Effector memory CD8-positive, alpha-beta T cell (primary cell): ENCODE data around the gene PARD3B.

Experiments used
- ATAC-seq: fragments of 150-1000 bp; cut with Tn5 transposase; replicated peaks from 2 replicates; pipeline ENCODE4 v1.10.0; 2021; ENCODE audit warnings: mild to moderate bottlenecking, moderate library complexity
- DNase-seq, 3 experiments: peaks; one replicate each; pipeline ENCODE4 v3.0.0; 2021
- H3K27ac Mint-ChIP-seq, 2 donors: one replicate each; pipeline ENCODE4 v1.8.0; 2022; ENCODE audit warnings: mild to moderate bottlenecking in 2 of 2, mixed read lengths in 2 of 2, moderate library complexity in 2 of 2
- H3K27me3 Mint-ChIP-seq, 2 donors: one replicate each; pipeline ENCODE4 v1.8.0; 2022; ENCODE audit warnings: mixed read lengths in 2 of 2
- H3K36me3 Mint-ChIP-seq: one replicate; pipeline ENCODE4 v1.8.0; 2022; ENCODE audit warnings: mild to moderate bottlenecking, moderate library complexity, mixed read lengths; ENCODE audit not compliant: insufficient read depth
- H3K4me1 Mint-ChIP-seq, 2 donors: one replicate each; pipeline ENCODE4 v1.8.0; 2022; ENCODE audit warnings: low read depth in 2 of 2, mixed read lengths in 2 of 2
- H3K4me3 Mint-ChIP-seq, 2 donors: one replicate each; pipeline ENCODE4 v1.8.0; 2022; ENCODE audit warnings: mild to moderate bottlenecking in 2 of 2, mixed read lengths in 2 of 2, moderate library complexity in 2 of 2
- H3K9me3 Mint-ChIP-seq, 2 donors: one replicate each; pipeline ENCODE4 v1.8.0; 2022; ENCODE audit warnings: mixed read lengths in 2 of 2

PARD3B gene

DNA sequence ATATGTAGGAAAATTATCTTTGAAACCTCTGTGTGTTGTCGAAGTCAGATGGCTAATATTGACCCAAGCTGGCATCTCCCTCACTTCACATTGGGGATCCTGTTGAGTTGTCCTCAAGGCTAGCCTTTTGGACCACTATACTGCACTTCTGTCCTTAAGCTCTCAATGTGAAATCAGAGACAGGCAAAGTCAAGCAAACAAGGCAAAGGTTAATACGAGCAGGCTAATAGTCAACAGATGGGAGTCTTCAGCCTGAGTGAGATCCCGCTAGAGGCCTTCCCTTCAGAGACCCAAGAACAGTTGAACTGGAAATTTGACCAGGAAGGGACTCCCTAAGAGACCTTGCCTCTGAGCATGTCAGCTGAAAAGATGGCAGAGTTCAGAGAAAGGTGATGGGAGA lies 475.4 kb downstream of the PARD3B start:
- no peak for ATAC-seq
- DNase-seq, result no peak
- peaks cover 0 to 4% of the 10 kb centered on the region in 2 donors for H3K9me3 Mint-ChIP-seq
- H3K4me3 Mint-ChIP-seq, result no peak overlapping the region
- no peaks in the 10 kb centered on the region for H3K27me3 Mint-ChIP-seq
- no peaks in the 10 kb centered on the region for H3K36me3 Mint-ChIP-seq
- no peak overlapping the region for H3K27ac Mint-ChIP-seq
- H3K4me1 Mint-ChIP-seq, result peaks cover 0 to 2% of the 10 kb centered on the region in 2 donors

DNA sequence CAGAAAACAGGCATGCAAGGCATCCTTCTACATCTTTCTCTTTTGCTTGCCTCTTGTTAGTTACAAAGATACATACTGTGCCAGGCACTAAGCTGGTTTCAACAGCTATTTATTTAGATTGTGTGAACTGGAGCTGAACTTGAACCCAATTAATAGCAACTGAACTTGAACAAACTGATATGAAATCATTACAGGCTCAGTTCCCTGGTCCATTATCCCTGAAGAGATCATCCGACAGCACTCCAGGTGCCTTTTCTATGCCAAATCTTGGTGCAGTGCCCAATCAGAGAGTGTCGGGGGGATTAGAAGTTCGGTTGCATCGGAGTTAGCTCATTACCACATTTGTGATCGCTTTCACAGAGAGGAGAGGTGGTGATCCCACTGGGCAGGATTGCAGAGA lies 477.6 kb downstream of the PARD3B start:
- Mint-ChIP-seq H3K9me3 (no peaks in the 10 kb centered on the region), H3K27ac (no peak overlapping the region), H3K4me3 (no peak overlapping the region), H3K36me3 (no peaks in the 10 kb centered on the region), H3K4me1 (peaks cover 0 to 2% of the 10 kb centered on the region in 2 donors), H3K27me3 (no peaks in the 10 kb centered on the region)
- DNase-seq (no peak), ATAC-seq (no peak)

DNA sequence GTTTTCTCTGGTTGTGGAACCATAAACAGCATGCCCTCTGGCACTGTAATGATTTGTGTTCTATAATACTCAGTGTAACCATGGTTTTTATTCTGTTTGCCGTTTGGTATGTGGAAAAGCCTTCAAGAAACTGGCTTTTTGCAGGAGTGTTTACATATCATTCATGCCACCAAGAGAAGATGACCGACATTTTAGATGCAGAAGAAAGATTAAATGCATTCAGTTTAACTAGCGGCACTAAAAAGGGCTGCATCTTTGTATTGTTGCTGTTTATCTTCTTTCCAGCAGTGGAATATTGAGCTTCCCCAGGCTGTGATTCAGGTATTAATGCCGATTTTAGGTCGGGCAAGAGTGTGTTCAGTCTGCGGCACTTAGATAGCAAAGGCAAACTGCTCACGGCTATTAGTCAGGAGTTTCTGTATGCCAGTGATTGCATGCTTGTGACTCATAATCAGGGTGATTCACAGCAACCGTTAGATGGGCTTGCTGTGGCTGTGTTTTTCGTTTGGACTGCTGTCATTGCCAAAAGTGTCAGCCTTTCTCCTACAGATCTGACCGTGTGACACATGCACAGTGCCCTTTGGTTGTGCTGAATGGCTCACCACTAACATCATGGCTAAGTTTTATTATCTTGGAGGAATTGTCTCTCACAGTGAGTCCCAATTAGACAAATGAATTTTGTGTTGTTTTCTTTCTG lies 479.7 kb downstream of the PARD3B start:
- no peaks in the 10 kb centered on the region for H3K27me3 Mint-ChIP-seq
- no peak overlapping the region for H3K27ac Mint-ChIP-seq
- ATAC-seq (no peak), DNase-seq (no peak)
- H3K36me3 Mint-ChIP-seq, result no peaks in the 10 kb centered on the region
- peaks cover 0 to 2% of the 10 kb centered on the region in 2 donors for H3K4me1 Mint-ChIP-seq
- no peak overlapping the region for H3K4me3 Mint-ChIP-seq
- no peaks in the 10 kb centered on the region for H3K9me3 Mint-ChIP-seq

DNA sequence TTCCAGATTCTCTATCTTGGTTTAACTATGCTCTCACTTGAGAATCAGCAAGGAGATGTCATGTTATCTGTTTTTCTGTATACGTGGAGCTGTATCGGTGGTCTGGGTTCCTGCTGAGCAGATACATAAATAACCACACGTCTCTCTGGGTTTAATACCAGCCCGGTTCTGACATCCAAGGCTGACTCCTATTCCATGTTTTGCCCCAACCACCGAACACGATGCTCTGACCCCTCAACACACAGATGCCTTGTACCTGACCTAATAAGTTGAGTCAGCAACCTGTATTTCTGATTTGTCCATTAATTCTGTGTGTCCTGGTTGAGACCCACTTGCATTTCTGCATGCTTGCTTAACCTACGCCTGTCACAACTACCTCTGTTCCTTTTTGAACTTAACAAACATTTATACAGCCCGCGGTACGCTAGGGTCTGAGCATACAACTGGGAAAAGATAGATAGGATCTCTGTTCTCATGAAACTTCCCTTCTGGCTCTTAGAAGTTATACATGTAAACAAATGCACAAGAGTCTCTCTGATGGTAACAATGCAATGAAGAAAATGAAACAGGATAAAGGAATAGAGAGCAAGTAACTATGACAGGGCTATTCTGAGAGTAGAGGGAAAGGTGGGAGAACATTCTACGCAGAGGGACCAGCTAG lies 480.4 kb downstream of the PARD3B start:
- Mint-ChIP-seq H3K9me3 (no peaks in the 10 kb centered on the region), H3K27me3 (no peaks in the 10 kb centered on the region), H3K4me3 (no peak overlapping the region), H3K36me3 (no peaks in the 10 kb centered on the region), H3K4me1 (peaks cover 0 to 2% of the 10 kb centered on the region in 2 donors), H3K27ac (no peak overlapping the region)
- ATAC-seq (no peak), DNase-seq (no peak)

DNA sequence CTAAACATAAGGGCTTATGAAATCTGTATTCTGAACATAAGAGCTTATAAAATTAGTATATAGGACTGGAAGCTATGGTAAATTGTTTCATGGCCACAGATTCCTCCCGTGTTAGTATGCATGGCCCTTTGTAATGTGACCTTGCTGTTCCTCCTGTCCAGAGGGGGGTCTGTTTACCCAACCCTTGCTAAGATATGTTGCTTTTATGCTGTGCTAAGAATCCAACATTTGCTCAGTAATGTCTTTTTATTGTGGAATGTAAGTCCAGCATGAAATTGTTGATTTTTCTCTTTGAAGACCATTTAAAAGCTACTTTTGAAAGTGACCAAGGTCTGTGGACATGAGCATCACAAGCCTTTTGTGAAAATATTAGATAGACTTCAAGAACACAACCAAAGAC lies 485.4 kb downstream of the PARD3B start:
- Mint-ChIP-seq H3K4me1 (no peaks in the 10 kb centered on the region), H3K27ac (no peak overlapping the region), H3K9me3 (peaks cover 0 to 1% of the 10 kb centered on the region in 2 donors), H3K36me3 (no peaks in the 10 kb centered on the region), H3K4me3 (no peak overlapping the region), H3K27me3 (no peaks in the 10 kb centered on the region)
- DNase-seq (no peak), ATAC-seq (no peak)

DNA sequence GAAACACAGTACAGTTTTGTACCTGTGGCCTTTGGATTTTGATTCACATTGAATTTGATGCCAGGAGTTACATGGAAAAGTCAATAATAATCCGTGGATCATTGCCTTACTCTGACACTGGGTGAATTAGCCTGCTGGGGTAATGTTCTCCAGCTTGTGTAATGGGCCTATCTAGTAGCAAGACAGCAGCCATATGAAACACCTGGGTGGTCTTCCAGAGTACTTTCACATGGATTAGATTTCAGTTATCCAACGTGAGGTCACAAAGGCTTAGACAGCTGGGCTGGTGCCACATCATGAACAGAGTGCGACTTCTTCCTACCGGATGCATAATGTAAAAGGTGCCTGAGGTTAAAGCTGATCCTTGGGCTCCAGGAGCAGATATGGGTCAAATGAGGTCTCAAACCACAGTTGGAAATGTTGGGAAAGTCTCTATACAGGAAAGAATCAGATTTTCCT lies 486.8 kb downstream of the PARD3B start:
- DNase-seq (no peak), ATAC-seq (no peak)
- Mint-ChIP-seq H3K4me3 (no peak overlapping the region), H3K4me1 (no peaks in the 10 kb centered on the region), H3K27me3 (no peaks in the 10 kb centered on the region), H3K27ac (no peak overlapping the region), H3K36me3 (no peaks in the 10 kb centered on the region), H3K9me3 (peaks cover 0 to 1% of the 10 kb centered on the region in 2 donors)

DNA sequence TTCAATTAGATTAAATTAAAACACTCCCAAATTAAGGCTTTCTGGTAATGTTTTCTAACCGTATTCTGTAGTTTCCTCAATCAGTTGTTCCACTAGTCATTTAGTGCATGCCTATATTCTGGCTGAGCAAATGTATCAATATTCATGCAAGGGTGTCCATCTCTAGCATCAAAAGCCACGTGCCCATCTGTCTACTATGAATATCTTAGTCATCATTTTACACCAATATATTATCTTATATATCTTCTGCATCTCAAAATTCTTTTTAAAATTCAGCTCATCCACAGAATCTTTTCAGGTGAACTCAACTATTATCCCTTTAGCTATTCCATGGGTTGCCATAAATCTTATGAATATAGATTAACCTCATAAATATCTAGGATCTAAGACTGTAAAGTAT lies 488.2 kb downstream of the PARD3B start:
- Mint-ChIP-seq H3K4me1 (no peaks in the 10 kb centered on the region), H3K9me3 (peaks cover 0 to 1% of the 10 kb centered on the region in 2 donors), H3K27me3 (no peaks in the 10 kb centered on the region), H3K27ac (no peak overlapping the region), H3K4me3 (no peak overlapping the region), H3K36me3 (no peaks in the 10 kb centered on the region)
- ATAC-seq (no peak), DNase-seq (no peak)

DNA sequence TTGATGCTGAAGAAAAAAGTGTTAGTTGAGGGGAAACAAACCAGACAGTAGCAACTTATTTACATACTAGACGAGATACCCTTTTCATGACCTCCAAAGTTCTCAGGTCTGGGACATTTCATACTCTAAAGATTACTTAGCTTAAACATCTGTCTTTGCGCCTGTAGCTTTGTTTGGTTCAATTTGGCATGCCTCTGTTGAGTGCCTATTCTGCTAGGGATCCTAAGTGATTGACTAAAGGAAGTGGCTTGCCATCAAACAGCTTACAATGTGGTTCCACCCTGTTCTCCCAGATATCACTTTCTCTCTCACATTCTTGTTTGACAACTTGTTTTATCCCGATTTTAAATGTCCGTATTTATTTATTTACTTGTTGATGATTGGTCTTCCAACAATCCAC lies 488.8 kb downstream of the PARD3B start:
- H3K27ac Mint-ChIP-seq, result no peak overlapping the region
- no peak for ATAC-seq

DNA sequence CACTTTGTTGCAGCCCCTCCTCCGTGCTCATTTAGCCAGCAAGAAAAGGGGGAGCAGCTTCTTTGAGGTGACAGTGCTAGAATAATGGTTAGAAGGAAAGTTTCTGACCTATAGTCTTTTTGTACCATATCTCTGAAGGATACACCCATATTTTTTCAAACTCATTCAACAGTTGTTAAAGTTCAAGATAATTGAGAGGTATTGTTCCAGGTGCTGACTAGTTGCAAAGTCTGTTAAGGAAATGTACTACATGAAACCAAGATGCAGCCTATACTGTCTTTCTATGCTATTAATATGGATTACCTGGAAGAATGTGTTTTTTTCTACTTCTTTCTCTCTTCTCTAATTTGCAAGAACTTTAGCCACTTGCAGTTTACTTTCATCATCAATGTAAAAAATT lies 495.0 kb downstream of the PARD3B start:
- Mint-ChIP-seq H3K4me1 (no peaks in the 10 kb centered on the region), H3K4me3 (no peak overlapping the region), H3K27me3 (no peaks in the 10 kb centered on the region), H3K9me3 (no peaks in the 10 kb centered on the region), H3K36me3 (no peaks in the 10 kb centered on the region), H3K27ac (no peak overlapping the region)
- ATAC-seq, result no peak
- DNase-seq, result no peak

More for the DNA sequence above, 488.8 kb downstream of the PARD3B start:
- no peak for DNase-seq
- H3K4me1 Mint-ChIP-seq, result no peaks in the 10 kb centered on the region
- no peaks in the 10 kb centered on the region for H3K36me3 Mint-ChIP-seq
- peaks cover 0 to 1% of the 10 kb centered on the region in 2 donors for H3K9me3 Mint-ChIP-seq
- H3K27me3 Mint-ChIP-seq, result no peaks in the 10 kb centered on the region
- no peak overlapping the region for H3K4me3 Mint-ChIP-seq

DNA sequence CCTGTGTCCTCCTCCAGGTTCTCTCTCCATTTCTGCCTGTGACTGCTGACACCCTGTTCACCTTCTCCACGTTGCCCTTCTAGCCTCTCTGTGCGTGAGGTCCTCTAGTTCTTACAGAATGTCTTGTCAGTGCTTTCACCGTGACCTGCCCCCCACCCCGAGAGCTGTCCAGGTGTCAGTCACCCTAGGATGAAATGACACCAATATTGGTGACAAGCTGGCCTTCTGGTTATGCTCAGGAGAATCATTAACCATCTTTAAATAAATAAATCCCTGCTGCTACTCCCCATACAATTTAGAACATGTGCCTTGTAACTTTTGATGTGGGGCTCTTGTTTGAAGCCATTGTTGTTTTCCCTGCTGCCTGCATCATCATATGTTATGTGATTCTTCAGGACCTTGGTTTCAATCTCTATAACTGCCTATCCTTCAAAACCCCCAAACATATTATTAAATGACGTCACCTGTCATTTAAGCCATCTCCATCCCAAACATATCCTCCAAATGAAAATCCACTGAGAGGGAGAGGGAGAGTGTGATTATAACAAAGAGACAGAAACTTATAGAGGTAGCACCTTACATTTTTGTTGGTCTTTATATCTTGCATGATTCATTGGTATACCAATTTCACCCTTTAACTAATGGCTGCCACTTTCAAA lies 496.3 kb downstream of the PARD3B start:
- no peak overlapping the region for H3K27ac Mint-ChIP-seq

DNA sequence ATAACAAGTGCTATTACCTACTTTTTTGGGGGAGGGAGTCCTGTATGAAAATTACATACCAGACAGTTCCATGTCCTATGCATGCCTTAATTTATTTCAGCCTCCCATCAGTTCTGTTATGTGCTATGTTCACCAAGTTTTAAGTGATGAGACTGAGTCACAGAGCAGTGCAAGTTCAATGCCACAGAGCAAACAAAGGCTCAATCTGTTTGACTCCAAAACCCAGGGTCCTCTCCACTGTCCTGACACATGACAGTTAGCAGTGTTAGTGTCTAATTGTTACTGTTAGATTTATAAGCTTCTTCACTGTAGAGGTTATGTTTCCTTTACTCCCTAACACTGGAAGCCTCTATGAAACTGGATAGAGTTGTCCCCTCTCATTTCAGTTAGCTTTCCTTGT lies 498.0 kb downstream of the PARD3B start:
- ATAC-seq (no peak), DNase-seq (no peak)
- no peaks in the 10 kb centered on the region for H3K9me3 Mint-ChIP-seq
- no peak overlapping the region for H3K27ac Mint-ChIP-seq
- H3K36me3 Mint-ChIP-seq, result no peaks in the 10 kb centered on the region
- H3K4me1 Mint-ChIP-seq, result no peaks in the 10 kb centered on the region
- no peaks in the 10 kb centered on the region for H3K27me3 Mint-ChIP-seq
- no peak overlapping the region for H3K4me3 Mint-ChIP-seq

More for the DNA sequence above, 496.3 kb downstream of the PARD3B start:
- no peaks in the 10 kb centered on the region for H3K9me3 Mint-ChIP-seq
- ATAC-seq, result no peak
- no peaks in the 10 kb centered on the region for H3K36me3 Mint-ChIP-seq
- DNase-seq, result no peak
- no peaks in the 10 kb centered on the region for H3K4me1 Mint-ChIP-seq
- H3K4me3 Mint-ChIP-seq, result no peak overlapping the region
- H3K27me3 Mint-ChIP-seq, result no peaks in the 10 kb centered on the region

DNA sequence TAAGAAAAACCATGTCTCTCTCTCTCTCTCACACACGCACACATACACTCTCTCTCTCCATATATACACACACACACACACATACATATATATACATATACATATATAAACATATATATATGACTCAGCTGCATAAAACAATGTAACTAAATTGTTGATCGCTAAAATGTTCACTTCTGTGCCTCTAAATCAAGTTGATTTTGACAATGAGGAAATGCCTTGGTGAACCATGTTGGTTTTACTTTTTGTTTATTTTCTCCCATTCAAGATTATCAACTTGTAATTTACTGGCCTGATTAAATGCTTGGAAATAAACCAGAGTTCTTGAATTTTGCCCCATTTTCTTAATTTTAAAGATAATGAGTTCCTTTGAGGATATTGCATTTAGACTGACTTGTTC lies 500.4 kb downstream of the PARD3B start:
- Mint-ChIP-seq H3K27ac (no peak overlapping the region), H3K27me3 (no peaks in the 10 kb centered on the region), H3K9me3 (peaks cover 0 to 7% of the 10 kb centered on the region in 2 donors), H3K4me3 (no peak overlapping the region), H3K4me1 (no peaks in the 10 kb centered on the region), H3K36me3 (no peaks in the 10 kb centered on the region)
- ATAC-seq (no peak), DNase-seq (no peak)

DNA sequence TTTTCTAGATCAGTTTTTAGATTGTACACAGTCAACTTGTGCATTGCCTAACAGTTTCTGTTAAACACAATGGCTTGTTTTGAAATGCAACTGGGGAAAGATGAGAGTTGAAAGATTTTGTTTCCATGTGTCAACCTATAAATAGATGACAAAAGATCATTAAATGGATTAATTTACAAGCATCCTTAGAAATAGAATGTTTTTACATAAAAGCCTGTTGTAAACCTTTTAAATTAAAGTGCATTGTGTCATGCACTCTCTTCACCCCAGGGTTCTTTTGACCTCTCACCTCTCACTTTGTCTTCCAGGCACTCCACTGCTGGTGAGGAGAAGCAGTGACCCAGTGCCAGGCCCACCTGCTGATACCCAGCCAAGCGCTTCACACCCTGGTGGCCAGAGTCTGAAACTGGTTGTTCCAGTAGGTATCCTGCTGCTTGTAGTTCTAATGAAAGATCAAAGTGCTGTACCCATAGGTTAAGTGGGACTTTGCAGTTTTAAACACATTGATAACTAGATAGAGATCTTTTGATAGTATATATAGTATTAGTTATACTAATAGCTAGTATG lies 502.1 kb downstream of the PARD3B start:
- H3K4me1 Mint-ChIP-seq, result no peaks in the 10 kb centered on the region
- H3K4me3 Mint-ChIP-seq, result no peak overlapping the region
- H3K9me3 Mint-ChIP-seq, result peaks cover 0 to 7% of the 10 kb centered on the region in 2 donors
- ATAC-seq (no peak), DNase-seq (no peak)
- no peak overlapping the region for H3K27ac Mint-ChIP-seq
- H3K27me3 Mint-ChIP-seq, result no peaks in the 10 kb centered on the region
- H3K36me3 Mint-ChIP-seq, result no peaks in the 10 kb centered on the region
